TTC549 (cell line): ENCODE measurements around the gene GSAP.
"Not testable (repeated sequence)": the region's sequence is repeated elsewhere in the genome, so short reads cannot be mapped to it uniquely, and the experiment has no call there.

Source experiments
- FAIRE-seq: peaks from 2 replicates; lab custom pipeline; 2012; peaks lifted over from hg19 to GRCh38; lab: Jason Lieb, UNC

GSAP gene

GRCh38 chr7:77354914-77355313 lies 61.2 kb downstream of the GSAP start:
- FAIRE-seq, result no peak

DNA sequence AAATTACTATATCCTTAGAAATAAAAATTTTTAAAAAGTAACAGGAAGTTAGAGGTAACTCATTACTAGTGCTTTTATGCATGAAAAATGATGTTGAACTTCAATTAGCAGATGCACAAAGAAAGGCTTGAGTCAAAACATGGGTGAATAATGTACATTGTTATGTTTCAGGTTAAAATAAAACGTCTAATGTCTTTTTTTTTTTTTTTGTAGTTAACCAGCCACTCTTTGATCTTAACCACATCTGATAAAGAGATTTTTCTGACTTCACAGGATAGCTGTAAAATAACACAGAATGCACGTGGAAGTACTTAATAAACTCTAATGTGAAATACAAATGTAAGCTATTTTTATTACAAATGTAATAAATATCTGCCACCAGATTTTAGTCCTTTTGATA lies 61.7 kb downstream of the GSAP start:
- no peak for FAIRE-seq

GRCh38 chr7:77353911-77354310 lies 62.2 kb downstream of the GSAP start:
- FAIRE-seq, result no peak

DNA sequence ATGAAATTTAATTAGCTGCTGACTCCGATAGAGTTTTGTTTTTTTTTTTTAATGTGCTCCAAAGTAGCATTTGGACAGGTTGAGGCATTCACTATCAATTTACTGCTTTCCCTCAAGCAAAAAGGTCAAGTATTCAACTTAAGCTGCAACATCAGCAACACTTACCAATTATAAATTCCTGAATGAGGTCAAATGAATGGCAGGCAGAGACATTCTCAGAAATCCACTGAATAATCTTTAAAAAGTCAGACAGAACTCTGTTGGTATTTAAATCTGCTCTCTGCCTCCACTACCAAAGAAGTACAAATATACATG lies 62.8 kb downstream of the GSAP start:
- FAIRE-seq, result no peak

- no peak for FAIRE-seq
Measured at GRCh38 chr7:77352665-77353406, 63.3 kb downstream of the GSAP start.

GRCh38 chr7:77351539-77352004 lies 64.6 kb downstream of the GSAP start:
- no peak for FAIRE-seq

- no peak for FAIRE-seq
Measured at GRCh38 chr7:77349141-77349540, 67.0 kb downstream of the GSAP start.

DNA sequence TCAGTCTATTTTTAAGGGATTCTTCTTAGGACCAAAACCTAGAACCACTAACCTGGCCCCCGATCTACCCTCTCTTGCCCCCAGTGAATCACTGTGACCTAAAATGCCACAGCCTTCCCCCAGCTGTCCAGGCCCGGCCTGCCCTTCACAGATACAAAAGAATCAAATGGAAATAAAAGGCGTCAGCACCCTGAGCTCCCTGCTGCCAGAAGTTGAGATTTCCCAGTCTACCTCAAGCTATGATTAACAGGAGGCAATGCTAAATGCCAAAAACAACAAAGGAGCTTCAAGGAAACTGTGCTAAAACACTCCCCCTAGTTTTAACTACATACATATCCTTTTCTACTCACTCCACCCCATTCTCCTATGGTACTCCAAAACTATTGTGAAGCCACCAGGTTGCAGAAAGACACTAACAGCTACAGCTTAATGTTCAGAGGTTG lies 67.8 kb downstream of the GSAP start:
- FAIRE-seq, result no peak

GRCh38 chr7:77346441-77346840 lies 69.7 kb downstream of the GSAP start:
- FAIRE-seq, result no peak

DNA sequence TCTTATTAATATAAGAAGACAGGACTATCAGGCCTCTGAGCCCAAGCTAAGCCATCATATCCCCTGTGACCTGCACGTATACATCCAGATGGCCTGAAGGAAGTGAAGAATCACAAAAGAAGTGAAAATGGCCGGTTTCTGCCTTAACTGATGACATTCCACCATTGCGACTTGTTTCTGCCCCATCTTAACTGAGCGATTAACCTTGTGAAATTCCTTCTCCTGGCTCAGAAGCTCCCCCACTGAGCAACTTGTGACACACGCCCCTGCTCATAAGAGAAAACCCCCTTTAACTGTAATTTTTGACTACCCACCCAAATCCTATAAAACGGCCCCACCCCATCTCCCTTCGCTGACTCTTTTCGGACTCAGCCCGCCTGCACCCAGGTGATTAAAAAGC lies 70.7 kb downstream of the GSAP start:
- FAIRE-seq, result not testable (repeated sequence)

DNA sequence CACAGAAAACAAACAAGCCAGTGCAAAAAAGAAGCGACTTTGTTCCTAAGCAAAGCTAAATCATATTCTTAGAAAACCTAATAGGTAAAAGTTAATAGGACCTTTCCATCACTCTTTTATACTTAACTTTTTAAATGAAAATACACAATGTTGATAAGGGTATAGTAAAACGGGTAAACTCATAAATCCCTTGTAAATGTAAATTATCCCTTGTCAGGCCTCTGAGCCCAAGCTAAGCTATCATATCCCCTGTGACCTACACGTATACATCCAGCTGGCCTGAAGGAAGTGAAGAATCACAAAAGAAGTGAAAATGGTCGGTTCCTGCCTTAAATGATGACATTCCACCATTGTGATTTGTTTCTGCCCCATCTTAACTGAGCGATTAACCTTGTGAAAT lies 76.4 kb downstream of the GSAP start:
- no peak for FAIRE-seq

DNA sequence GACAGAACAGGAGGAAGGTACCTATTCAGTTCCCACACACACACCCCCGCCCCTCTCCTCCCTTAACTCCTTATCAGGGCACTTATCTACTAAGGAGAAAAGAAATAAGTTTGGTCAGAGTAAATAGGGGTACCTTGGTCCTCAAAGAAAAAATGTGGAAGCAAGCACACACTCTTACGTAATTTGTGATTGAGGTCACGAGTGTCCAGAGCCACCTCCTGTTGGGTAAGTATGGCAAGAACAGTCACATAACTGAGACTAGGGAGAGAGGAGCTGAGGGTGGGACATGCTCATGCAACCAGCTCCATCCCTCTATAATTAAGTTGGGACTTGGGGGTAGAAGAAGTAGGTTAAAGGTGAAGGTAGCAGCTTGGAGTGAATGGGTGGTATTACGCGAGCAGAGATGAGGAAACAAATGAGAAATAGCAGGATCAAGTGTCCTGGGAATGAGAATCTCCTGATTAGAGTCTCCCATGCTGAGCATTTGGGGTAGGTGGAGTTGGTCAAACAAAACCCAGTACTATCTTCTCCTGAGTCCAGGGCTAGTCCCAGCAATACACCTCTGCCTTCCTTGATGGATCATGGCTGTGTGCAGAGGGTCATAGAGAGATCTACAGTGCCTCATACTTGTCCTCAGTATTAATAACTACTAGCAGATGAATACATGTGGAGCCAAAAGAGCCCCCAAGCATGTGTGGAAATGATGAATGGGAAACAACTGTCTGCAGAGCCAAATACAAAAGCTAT lies 77.1 kb downstream of the GSAP start:
- no peak for FAIRE-seq

DNA sequence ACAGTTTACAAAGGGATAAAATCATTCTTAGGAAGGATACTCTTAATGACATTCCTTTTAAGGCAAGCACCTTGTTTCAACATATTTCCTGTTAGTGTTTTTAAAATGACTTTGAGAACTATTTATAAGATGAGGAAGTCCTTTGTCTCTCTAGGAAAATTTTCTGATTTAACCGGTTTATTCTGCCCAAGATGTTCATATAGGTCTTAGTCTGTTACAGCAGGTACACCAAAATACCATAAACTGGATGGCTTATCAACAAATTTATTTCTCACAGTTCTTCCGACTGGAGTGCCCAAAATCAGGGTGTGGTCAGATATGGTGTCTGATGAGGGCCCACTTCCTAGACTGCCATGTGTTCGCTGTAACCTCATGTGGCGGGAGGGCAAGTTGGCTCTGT lies 77.9 kb downstream of the GSAP start:
- no peak for FAIRE-seq

DNA sequence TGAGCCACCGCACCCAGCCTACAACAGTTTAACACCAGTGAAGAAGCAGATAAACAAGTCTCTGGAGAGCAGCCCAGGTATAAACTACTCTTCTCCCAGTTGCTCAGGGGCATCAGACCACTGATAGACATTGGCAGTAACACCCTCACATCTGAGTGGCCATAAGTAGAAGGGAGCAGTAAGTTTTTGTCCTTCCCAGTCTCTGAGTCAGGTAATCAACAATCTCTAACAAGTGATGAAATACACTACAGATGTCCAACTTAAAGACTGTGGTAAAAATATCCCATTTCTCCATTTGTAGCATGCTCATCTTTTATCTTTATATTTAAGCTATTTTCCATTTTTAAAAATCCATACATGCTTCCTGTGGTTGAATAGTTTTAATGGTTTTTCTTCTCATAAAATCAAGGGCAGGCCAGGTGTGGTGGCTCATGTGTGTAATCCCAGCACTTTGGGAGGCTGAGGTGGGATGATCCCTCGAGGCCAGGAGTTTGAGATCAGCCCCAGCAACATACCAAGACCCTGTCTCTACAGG lies 78.6 kb downstream of the GSAP start:
- no peak for FAIRE-seq

- FAIRE-seq, result no peak
Measured at GRCh38 chr7:77335581-77335980, 80.6 kb downstream of the GSAP start.

DNA sequence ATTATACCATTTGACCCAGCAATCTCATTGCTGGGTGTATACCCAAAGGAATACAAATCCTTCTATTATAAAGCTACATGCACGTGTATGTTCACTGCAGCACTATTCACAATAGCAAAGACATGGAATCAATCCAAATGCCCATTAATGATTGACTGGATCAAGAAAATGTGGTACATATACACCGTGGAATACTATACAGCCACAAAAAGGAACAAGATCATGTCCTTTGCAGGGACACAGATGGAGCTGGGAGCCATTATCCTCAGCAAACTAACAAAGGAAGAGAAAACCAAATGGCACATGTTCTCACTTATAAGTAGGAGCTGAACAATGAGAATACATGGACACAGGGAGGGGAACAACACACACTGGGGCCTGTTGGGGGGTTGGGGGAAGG lies 82.1 kb downstream of the GSAP start:
- FAIRE-seq, result not testable (repeated sequence)

- FAIRE-seq, result peak; percentile 36
Measured at GRCh38 chr7:77331938-77332695, 84.0 kb downstream of the GSAP start.

GRCh38 chr7:77330169-77330882 lies 85.8 kb downstream of the GSAP start:
- FAIRE-seq, result no peak

DNA sequence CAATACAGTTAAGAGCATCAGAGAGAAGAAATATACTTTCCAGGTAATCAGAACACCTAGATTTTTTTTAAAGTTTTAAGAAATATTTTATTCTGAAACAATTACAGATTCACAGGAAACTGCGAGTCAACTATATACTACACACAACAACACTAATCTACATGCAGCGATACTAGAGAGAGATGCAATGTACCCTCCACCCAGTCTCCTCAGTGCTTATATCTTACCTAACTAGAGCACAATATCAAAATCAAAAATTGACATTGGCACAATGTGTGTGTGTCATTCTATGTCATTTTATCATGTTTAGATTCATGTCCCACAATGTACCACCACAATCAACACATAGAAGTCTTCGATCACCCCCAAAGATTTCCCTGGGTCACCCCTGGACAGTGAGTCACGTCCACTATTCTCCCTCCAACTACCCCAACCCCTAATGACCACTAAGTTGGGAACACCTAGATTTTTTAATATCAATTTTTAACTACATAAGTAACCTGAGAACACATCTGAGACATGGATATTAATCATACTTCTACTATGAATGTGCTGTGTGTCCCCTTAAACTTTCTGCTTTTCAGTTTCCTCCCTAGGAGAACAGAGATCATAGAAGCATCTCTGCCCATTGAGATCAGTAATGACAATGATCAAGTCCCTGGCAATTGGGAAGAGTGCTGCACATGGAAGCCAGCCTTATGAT lies 86.5 kb downstream of the GSAP start:
- FAIRE-seq, result no peak

DNA sequence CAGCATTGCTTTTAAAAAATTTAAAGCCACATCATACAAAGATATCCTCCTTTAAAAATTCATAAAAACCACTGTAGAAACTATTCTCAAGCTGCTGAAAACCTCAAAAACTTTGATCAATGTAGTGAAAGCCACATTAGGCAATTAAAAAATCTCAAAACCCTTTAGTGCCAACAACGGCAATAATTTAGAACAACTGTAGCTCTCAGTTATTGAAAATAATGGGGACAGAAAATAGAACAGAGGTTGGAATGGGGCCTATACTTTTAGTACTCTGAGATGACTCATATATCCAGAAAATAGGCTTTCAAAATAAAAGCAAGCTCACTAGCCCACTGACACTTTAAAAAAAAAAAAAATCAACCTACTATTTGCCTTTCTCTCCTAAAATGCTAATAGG lies 87.5 kb downstream of the GSAP start:
- FAIRE-seq, result no peak

GRCh38 chr7:77327932-77328628 lies 88.1 kb downstream of the GSAP start:
- FAIRE-seq, result no peak
